Measurements from ENCODE around the gene VWC2L.

VWC2L gene

DNA sequence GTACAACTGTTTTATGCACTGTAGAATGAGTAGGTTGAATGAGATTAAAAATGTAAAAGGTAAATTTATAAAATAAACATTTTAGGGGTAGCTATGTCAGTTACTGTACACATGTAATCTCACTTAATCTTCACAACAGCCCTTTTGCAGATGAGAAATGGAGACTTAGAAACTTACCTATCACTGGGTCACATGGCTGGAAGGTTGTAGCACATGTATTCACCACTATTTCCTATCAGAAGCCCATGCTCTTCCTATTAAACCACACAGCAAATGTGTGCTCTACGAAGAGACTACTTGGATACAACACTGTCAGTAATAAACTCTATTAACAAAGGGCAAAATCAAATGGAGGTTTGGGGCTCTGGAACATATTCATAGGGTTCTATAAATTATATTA is 60.5 kb downstream of the VWC2L start:
- no peak for DNase-seq

DNA sequence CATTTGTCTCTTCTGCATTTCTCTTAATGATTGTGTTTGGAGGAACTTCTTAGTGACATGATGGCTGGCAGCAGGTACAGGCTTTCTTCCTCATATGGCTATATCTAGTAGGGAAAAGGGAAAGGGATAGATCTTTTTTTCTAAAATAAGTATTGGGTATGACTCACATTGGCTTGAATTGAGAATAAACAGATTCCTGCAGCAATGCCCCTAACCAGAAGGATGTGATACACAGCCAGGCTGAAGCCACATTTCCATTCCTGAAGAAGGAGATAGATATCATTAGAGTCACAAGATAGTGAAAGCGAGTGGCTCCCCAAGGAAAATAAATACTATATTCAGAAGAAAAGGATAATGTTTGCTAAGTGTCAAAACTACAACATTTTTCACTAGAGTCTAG is 61.1 kb downstream of the VWC2L start:
- no peak for DNase-seq

- DNase-seq = no peak
Observed at GRCh38 chr2:214477305-214477704, 66.5 kb downstream of the VWC2L start.

- DNase-seq = peak; percentile 39
Observed at GRCh38 chr2:214481204-214481603, 70.3 kb downstream of the VWC2L start.

- no peak for DNase-seq
Observed at GRCh38 chr2:214482728-214483127, 71.9 kb downstream of the VWC2L start.

GRCh38 chr2:214484239-214484638 is 73.4 kb downstream of the VWC2L start:
- DNase-seq = no peak

DNA sequence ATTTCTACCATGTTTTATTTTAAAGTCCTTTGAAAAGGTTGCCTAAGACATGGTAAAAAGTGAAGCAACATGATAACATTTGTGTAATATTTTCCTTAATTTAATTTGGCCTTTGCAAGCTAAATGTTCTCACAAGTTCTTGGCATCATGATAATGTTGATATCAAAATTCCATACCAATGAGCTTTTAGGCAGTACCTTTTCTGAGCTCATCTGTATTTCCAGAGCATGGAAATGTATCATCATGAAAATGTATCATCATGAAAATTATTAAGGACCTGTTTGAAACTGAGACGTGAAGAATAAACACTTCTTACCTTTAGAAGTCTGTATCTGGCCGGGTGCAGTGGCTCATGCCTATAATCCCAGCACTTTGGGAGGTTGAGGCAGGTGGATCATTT is 73.8 kb downstream of the VWC2L start:
- DNase-seq = no peak

DNA sequence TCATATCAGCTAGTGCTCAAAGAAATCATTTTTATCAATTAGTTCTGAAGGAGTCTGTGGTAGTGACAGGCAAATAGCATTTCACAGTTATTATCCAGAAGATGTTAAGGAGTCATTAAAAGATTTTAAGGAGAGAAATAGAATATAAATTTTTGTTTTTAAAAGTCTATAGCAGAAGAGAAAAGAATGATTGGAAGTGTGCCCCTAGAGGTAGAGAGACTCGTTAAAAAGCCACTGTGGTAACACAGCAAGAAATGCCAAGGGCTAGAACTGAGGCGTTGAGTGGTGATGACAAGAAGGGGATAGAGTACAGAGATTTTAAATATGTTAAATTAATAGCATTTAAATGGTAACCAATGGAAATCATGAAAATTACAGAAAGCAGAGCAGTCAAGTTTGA is 78.3 kb downstream of the VWC2L start:
- no peak for DNase-seq

GRCh38 chr2:214489702-214490101 is 78.8 kb downstream of the VWC2L start:
- DNase-seq = no peak

GRCh38 chr2:214492152-214492551 is 81.3 kb downstream of the VWC2L start:
- peak; percentile 67 for DNase-seq

DNA sequence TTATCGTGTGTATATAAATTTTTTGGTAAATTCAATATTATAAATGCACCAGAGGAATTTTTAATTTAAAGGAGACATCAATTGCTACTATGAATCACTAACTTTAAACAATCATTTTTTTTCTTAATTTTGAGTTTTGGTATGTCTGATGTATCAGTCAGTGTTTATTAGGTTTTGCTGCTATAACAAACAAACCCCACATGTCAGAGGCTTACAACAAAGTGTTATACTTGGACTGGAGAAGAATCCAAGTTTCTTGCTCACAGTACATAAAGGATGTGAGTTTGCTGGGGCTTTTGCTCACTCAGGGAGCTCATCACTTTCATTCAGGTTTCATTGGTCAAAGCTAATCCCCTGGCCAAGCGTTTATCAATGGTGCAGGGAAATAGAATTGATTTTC is 81.8 kb downstream of the VWC2L start:
- DNase-seq = no peak

GRCh38 chr2:214497489-214497888 is 86.6 kb downstream of the VWC2L start:
- no peak for DNase-seq

DNA sequence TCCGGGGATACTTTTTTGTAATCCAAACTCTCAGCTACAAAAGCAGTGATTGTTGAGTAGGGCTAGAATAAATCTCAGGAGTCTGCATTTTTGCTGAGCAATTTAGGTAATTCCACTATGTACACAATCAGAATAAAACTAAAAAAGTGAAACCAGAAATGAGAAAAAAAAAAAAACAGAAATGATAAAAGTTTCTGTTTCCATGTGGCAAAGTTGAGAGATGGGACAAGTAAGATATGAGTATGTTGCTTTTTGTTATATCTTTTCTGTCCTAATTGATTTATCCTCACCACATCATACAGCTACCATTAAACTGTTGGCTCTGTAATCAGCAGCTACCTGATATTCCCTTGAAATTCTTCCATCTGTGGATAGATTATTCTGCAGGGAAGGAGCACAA is 92.7 kb downstream of the VWC2L start:
- DNase-seq = no peak

DNA sequence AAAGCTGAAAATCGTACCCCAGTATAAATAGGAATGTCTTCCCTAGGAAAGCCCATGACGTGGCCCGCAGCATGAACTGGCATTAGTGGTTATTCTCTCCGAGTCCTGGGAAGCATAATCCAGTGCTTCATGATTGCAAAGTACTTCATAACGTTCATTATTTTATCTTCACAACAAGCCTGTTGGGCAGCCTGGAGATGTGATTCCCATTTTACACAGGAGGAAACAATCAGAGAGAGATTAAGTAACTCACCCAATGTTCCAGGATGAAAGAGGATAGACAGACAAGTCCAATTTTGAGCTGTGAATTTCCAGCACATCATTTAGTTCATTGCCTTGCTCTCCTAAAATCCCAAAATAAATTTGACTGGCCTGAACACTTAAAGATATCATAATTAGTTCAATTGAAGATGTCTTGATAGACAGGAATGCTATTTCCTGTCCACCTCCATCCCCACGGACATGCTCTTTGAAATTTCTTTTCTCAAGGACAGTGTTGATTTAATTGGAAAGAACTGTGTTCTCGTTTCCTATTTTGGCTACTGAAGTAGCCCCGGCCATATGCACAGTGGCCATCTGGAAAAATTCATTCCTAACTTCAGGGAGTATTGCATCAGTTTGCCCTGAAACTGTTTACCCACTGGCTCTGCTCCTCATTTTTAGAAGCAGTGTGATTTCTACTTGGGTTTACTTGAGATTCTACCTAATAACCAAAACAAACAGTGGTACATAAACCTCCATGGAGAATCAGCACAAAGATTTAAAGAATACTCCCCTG is 93.9 kb downstream of the VWC2L start:
- DNase-seq = no peak

- DNase-seq = no peak
Observed at GRCh38 chr2:214507032-214507431, 96.2 kb downstream of the VWC2L start.

DNA sequence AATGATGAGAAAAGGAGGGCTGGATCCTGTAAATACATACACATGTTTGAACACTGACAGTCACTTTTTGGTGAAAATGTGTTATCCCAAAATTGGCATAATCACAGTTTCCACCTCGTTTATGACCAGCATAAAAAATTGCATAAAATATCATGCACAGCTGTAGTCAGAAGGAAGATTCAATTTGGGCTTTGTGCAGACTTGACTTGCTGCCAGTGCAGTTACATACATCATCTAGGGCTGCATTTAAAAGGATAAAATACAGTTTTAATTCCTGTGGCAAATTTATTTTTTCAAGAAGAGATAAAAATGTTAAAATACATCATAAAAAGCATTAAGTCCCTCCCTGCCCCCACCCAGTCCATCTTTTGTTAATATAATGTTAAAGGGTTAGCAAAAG is 103.8 kb downstream of the VWC2L start:
- DNase-seq = no peak

DNA sequence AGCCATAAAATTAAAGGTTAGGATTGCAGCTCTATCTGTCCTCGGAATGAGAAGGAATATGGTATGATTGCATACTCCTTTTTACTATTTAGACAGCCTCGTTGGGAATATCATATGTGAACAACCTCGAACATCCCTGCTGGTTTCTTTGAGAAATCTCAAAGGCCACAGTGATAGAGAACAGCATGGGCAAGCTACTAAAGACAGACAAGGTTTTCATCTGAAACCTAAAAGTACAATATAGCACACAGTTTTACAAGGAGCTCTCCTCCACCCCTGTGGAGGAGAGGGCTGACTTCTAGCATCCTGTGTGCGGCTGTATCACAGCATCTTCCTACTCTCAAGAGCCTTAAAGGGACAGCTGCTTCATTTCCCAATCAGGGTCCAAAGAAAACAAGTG is 104.3 kb downstream of the VWC2L start:
- no peak for DNase-seq

DNA sequence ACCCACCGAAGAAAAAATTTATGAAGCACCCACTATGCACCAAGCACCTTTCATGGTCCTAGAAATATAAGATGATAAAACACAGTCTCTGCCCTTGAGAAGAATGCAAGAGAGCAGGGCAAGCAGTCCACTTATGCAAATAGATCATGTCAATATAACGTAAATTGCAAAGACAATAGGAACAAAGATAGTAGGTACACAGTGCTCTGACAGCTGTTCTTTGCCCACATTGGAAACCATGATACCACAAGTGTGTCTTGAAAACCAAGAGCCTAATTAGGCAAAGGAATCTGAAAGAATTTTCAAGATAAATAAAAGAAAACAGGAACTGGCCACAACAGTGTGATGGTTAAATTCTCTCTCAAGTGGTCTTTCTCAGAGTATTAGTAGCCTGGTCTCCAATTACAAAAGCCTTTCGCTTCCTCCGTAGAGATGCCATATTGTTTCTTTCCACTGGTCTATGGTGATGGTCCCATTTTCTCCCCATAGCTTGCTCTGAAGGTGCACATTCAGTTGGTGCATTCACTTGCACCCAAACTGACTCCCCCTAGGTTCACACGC is 108.5 kb downstream of the VWC2L start:
- no peak for DNase-seq

GRCh38 chr2:214529021-214529420 is 118.2 kb downstream of the VWC2L start:
- no peak for DNase-seq

DNA sequence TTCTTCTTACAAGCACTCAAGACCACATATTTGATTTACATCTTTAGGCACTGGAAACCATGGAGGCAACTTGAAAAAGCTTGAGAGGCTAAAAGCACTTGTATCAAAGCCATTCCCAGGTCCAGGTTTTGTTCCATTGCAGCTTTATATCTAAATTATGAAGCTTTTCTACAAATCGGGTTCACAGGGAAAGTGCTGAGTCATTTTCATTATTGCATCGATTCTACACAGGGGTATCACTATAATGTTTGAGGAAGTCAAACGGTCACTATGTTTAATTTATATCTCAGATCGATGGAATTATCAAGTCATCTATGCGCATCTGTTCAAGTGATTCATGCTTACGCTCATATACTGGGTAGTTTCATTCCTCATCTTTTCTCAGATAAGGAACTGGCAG is 118.7 kb downstream of the VWC2L start:
- no peak for DNase-seq

GRCh38 chr2:214533541-214533940 is 122.7 kb downstream of the VWC2L start:
- no peak for DNase-seq

DNA sequence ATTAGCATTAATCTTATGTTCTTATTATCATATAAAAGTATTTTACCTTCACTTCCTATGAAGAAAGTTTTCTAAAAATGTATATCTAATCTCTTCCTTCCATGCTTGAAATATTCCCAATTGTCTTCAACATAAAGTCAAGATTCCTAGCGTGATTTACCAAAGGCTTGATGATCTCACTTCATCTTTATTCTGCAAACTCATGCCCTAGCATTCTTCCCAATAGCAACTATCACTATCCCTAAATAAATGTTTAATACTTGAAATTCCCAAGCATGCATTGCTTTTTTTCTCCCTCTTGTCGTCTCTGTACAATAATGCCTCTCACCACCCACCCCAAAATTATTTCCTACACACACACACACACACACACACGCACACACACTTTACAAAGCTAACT is 125.8 kb downstream of the VWC2L start:
- no peak for DNase-seq

DNA sequence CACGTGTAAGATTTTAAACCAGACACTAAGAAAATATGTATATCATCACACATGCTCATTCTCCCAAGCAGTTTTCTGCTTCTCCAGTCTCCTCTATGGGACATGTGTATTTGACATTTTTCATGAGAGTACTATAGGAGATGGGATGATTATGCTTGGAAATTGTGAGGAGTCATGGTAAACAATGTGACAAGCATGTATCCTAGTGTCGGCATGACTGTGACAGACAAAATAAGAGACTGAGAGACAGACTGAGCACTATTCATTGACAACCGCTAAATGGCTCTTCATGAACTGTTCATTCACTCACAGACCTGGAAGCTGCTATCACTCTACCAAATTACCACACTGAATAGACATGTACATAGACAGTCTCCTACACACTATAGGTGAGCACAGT is 127.1 kb downstream of the VWC2L start:
- no peak for DNase-seq

- DNase-seq = no peak
Observed at GRCh38 chr2:214542295-214542694, 131.4 kb downstream of the VWC2L start.

DNA sequence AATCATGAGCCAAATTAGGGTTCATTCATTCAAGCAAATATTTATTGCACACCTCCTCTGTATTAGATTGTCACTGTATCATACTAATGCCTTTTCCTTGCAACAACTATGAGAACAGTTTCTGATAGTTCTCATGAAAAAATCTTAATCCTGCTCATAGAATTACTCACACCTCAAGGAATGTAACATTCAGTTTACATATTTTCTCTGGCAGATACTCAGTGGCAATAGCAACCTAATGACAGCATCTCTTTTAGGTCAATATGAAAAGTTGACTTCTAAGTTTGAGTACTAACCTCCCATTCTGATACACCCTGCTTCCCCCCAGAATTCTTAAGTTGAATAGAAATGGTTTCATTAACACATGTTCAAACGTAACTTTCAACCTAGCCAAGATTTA is 132.0 kb downstream of the VWC2L start:
- DNase-seq = no peak

Measured in NCI-H748 treated with DMSO at 0.1 percent for 48 hours (cell line).